HepG2 (cell line): ENCODE measurements around the gene GK. TPM values are rescaled to one million over a fixed set of nuclear protein-coding genes. Genes with fewer than 3 reads are reported as not detected.

ENCODE experiments used
- ATAC-seq: fragments of 200-7000 bp; cut with Tn5 transposase; 3 replicates; pipeline ENCODE4 v1.9.1; 2020; ENCODE audit warnings: mild to moderate bottlenecking, moderate library complexity
- BruUV-seq: library from RNA; stranded (reverse); fragments of 400-500 nt; replicated peaks from 2 replicates; lab custom pipeline; 2021; lab: Mats Ljungman, UMichigan
- CTCF ChIA-PET: fragments of 300-600 bp; formaldehyde crosslinking; extraction: SDS; loops from one replicate; lab custom pipeline; 2021; ENCODE audit warnings: low total read pairs, inconsistent platforms, low intra/inter-chr PET ratio; lab: Yijun Ruan, JAX
- POLR2A ChIA-PET: fragments of 350-600 bp; sonication (Branson Sonifier 250); formaldehyde crosslinking; loops from one replicate; lab custom pipeline; 2020; ENCODE audit warnings: antibody characterized with exemption, inconsistent platforms; lab: Yijun Ruan, JAX
- DNase-seq: peaks from one replicate; pipeline ENCODE4 v3.0.0-alpha.2; 2015; ENCODE audit warnings: low spot score
- FAIRE-seq: peaks from 3 replicates; lab custom pipeline; 2011; peaks lifted over from hg19 to GRCh38; lab: Jason Lieb, UNC
- H2AFZ ChIP-seq: one replicate; pipeline ENCODE4 v1.6.1; 2011; ENCODE audit warnings: low read length, inconsistent platforms
- H3K27ac ChIP-seq: fragments of 300-600 bp; 3 replicates; pipeline ENCODE4 v1.8.0; 2011; ENCODE audit warnings: mixed run types, mild to moderate bottlenecking, mixed read lengths, low read length, inconsistent platforms; ENCODE audit not compliant: insufficient read depth; ENCODE audit errors: extremely low read length
- H3K27me3 ChIP-seq, 2 experiments: fragments of 200-600 bp in 1 of 2; 2 replicates in 1 of 2; 3 replicates in 1 of 2; pipeline versions ENCODE4 v1.6.0 to v1.8.0; 2011; ENCODE audit warnings: low read length in 2 of 2, mild to moderate bottlenecking in 2 of 2, moderate library complexity in 2 of 2, inconsistent platforms in 1 of 2; ENCODE audit not compliant: insufficient read depth in 2 of 2, control insufficient read depth in 1 of 2
- H3K36me3 ChIP-seq, 2 experiments: fragments of 200-600 bp in 1 of 2; replicated peaks in 1 of 2; 2 replicates in 1 of 2; 3 replicates in 1 of 2; pipeline versions ENCODE4 v1.5.1 to v1.8.0; 2011; ENCODE audit warnings: low read length in 2 of 2, inconsistent platforms in 1 of 2; ENCODE audit not compliant: insufficient read depth in 2 of 2, control insufficient read depth in 1 of 2
- H3K4me1 ChIP-seq: 2 replicates; pipeline ENCODE4 v1.5.1; 2012; ENCODE audit warnings: low read length, inconsistent platforms; ENCODE audit not compliant: insufficient read depth
- H3K4me2 ChIP-seq: 2 replicates; pipeline ENCODE4 v1.6.0; 2011; ENCODE audit warnings: low read depth, low read length, inconsistent platforms
- H3K4me3 ChIP-seq, 3 experiments: fragments of 200-600 bp in 1 of 3; sonication (generic), shearing (Covaris generic) in 1 of 3; replicated peaks in 1 of 3; 2 replicates each; pipeline ENCODE4 v1.5.1; 2011 to 2016; ENCODE audit warnings: low read length in 3 of 3, inconsistent platforms in 2 of 3, low read depth in 2 of 3, mild to moderate bottlenecking in 2 of 3, control low read depth in 1 of 3, mixed read lengths in 1 of 3; ENCODE audit not compliant: insufficient read depth in 1 of 3
- H3K79me2 ChIP-seq: one replicate; pipeline ENCODE4 v1.6.1; 2011; ENCODE audit warnings: low read length, inconsistent platforms; ENCODE audit not compliant: insufficient read depth
- H3K9ac ChIP-seq: 2 replicates; pipeline ENCODE4 v1.6.0; 2011; ENCODE audit warnings: mild to moderate bottlenecking, low read depth, low read length, inconsistent platforms; ENCODE audit not compliant: insufficient read depth
- H3K9me3 ChIP-seq: 2 replicates; pipeline ENCODE4 v1.5.1; 2012; ENCODE audit warnings: mild to moderate bottlenecking, low read length
- H4K20me1 ChIP-seq: 2 replicates; pipeline ENCODE4 v1.6.0; 2011; ENCODE audit warnings: inconsistent platforms, mild to moderate bottlenecking, low read length, moderate library complexity; ENCODE audit not compliant: insufficient read depth
- ARHGAP35 ChIP-seq: sonication (generic); formaldehyde crosslinking; IDR thresholded peaks from 2 replicates; pipeline ENCODE4 v1.9.0; 2022; ENCODE audit warnings: mild to moderate bottlenecking, inconsistent platforms, moderate library complexity, missing genetic modification reagents, borderline replicate concordance
- ARNT2 ChIP-seq: sonication (generic); formaldehyde crosslinking; IDR thresholded peaks from 2 replicates; pipeline ENCODE4 v1.8.0; 2022; ENCODE audit warnings: mild to moderate bottlenecking, low read depth, missing genetic modification reagents, moderate library complexity
- BATF2 ChIP-seq: sonication (generic); formaldehyde crosslinking; IDR thresholded peaks from 2 replicates; pipeline ENCODE4 v1.8.0; 2022; ENCODE audit warnings: mild to moderate bottlenecking, missing genetic modification reagents, moderate library complexity
- DR1 ChIP-seq: sonication (generic); formaldehyde crosslinking; IDR thresholded peaks from 2 replicates; pipeline ENCODE4 v1.8.0; 2021; ENCODE audit warnings: mild to moderate bottlenecking, missing genetic modification reagents, inconsistent platforms
- GATA4 ChIP-seq: sonication (generic); IDR thresholded peaks from 2 replicates; pipeline ENCODE4 v1.6.1; 2016; ENCODE audit warnings: antibody characterized with exemption, low read depth, borderline replicate concordance
- HOXA7 ChIP-seq: sonication (generic); formaldehyde crosslinking; IDR thresholded peaks from 2 replicates; pipeline ENCODE4 v1.8.1; 2022; ENCODE audit warnings: mild to moderate bottlenecking, missing genetic modification reagents, moderate library complexity
- ISX ChIP-seq: sonication (generic); formaldehyde crosslinking; conservative IDR thresholded peaks from 2 replicates; pipeline ENCODE4 v1.5.0; 2020; ENCODE audit warnings: missing genetic modification reagents
- KLF15 ChIP-seq: sonication (generic); formaldehyde crosslinking; IDR thresholded peaks from 2 replicates; pipeline ENCODE4 v1.8.1; 2023; ENCODE audit warnings: borderline replicate concordance, mild to moderate bottlenecking, inconsistent platforms, missing genetic modification reagents, mixed read lengths
- MIER3 ChIP-seq: IDR thresholded peaks from 2 replicates; pipeline ENCODE4 v1.6.1; 2016; ENCODE audit warnings: missing compliant biosample characterization, borderline replicate concordance
- NONO ChIP-seq, 2 experiments: fragments of 450-650 bp in 1 of 2; sonication (generic) in 1 of 2; formaldehyde crosslinking in 1 of 2; IDR thresholded peaks in 1 of 2; conservative IDR thresholded peaks in 1 of 2; 2 replicates each; pipeline versions ENCODE4 v1.6.1 to v1.8.0; 2017 to 2022; ENCODE audit warnings: mild to moderate bottlenecking in 1 of 2, missing genetic modification reagents in 1 of 2, moderate library complexity in 1 of 2
- RAD51 ChIP-seq: fragments of 450-650 bp; IDR thresholded peaks from 2 replicates; pipeline ENCODE4 v1.6.1; 2016; ENCODE audit warnings: borderline replicate concordance
- RARG ChIP-seq: sonication (generic); formaldehyde crosslinking; IDR thresholded peaks from 2 replicates; pipeline ENCODE4 v1.4.0; 2020; ENCODE audit warnings: low read depth, mild to moderate bottlenecking, missing genetic modification reagents
- YY1 ChIP-seq: IDR thresholded peaks from 2 replicates; pipeline ENCODE4 v1.6.1; 2011; ENCODE audit warnings: low read length, low read depth, moderate library complexity, mild to moderate bottlenecking; ENCODE audit not compliant: insufficient read depth, insufficient replicate concordance
- ZFP41 ChIP-seq: sonication (generic); formaldehyde crosslinking; IDR thresholded peaks from 2 replicates; pipeline ENCODE4 v1.4.0; 2020; ENCODE audit warnings: mild to moderate bottlenecking, missing genetic modification reagents, borderline replicate concordance
- ZNF354B ChIP-seq: sonication (generic); formaldehyde crosslinking; IDR thresholded peaks from 2 replicates; pipeline ENCODE4 v1.8.0; 2022; ENCODE audit warnings: mild to moderate bottlenecking, missing genetic modification reagents
- ZNF639 ChIP-seq: conservative IDR thresholded peaks from 2 replicates; pipeline ENCODE4 v1.6.1; 2018; ENCODE audit warnings: missing genetic modification reagents
- ZNF788 ChIP-seq: sonication (generic); formaldehyde crosslinking; IDR thresholded peaks from 2 replicates; pipeline ENCODE4 v1.5.0; 2020; ENCODE audit warnings: mild to moderate bottlenecking, missing genetic modification reagents, borderline replicate concordance
- ZNF816 ChIP-seq: sonication (generic); formaldehyde crosslinking; IDR thresholded peaks from 2 replicates; pipeline ENCODE4 v1.8.0; 2022; ENCODE audit warnings: missing genetic modification reagents, mild to moderate bottlenecking, borderline replicate concordance
- ZNF878 ChIP-seq: sonication (generic); formaldehyde crosslinking; IDR thresholded peaks from 2 replicates; pipeline ENCODE4 v1.8.1; 2023; ENCODE audit warnings: mild to moderate bottlenecking, missing genetic modification reagents, moderate library complexity
- WGBS: methylation state at CpG from one replicate; pipeline ENCODE4 v1.1.6; 2017; ENCODE audit warnings: low lambda C conversion rate; 5-methylcytosine and 5-hydroxymethylcytosine counted together
- in situ Hi-C: cut with HindIII; loops from 2 replicates; pipeline ENCODE4 v1.10.0; 2017; ENCODE audit warnings: low pct_unique_long_range_greater_than_20kb; ENCODE audit not compliant: extremely low pct_ligation_motif_present
- intact Hi-C: fragments of 100-400 bp; cut with micrococcal nuclease; formaldehyde crosslinking; loops from one replicate; pipeline ENCODE4 v1.10.0; 2022; ENCODE audit not compliant: unreplicated experiment
- polyA plus RNA-seq, 8 experiments: library from polyadenylated mRNA; depleted of rRNA in 3 of 8; stranded (reverse) in 7 of 8; unstranded in 1 of 8; fragments of >200 nt; fragmentation: Illumina TruSeq in 4 of 8; extraction: Trizol in 4 of 8; gene quantifications; 2 replicates each; pipeline versions ENCODE4 v1.2.1 to v1.2.3, GENCODE V29; 2011 to 2016; ENCODE audit warnings: low read depth in 4 of 8, missing spikeins in 1 of 8, mixed read lengths in 1 of 8; ENCODE audit not compliant: insufficient read depth in 1 of 8
- total RNA-seq, 5 experiments: library from RNA; depleted of rRNA; stranded (reverse); fragments of >200 nt; fragmentation: Illumina TruSeq; extraction: Trizol; gene quantifications; 2 replicates each; pipeline ENCODE4 v1.2.3, GENCODE V29; 2016; ENCODE audit warnings: low read depth in 1 of 5
- TF ChIP-seq, protein P1 (sequence below): sonication (generic); formaldehyde crosslinking; IDR thresholded peaks from 2 replicates; pipeline ENCODE4 v1.9.0; 2022; ENCODE audit warnings: missing genetic modification reagents, mild to moderate bottlenecking, borderline replicate concordance

The GK gene
- total and polyA plus RNA-seq, 2 of the 13 experiments (the other 11 are each of a cell fraction or from before 2014, with no cell fraction given) = 64.2 to 265 TPM

GRCh38 chrX:30620125-30620524 is 33.1 kb upstream of the GK start:
- no peak overlapping the region for H3K4me2 ChIP-seq
- H4K20me1 ChIP-seq = no peaks in the 10 kb centered on the region
- FAIRE-seq (no peak), DNase-seq (no peak), ATAC-seq (no peak)
- no TSS peak for BruUV-seq
- intact Hi-C loops (no loop called here), in situ Hi-C loops (no loop called here)
- H3K79me2 ChIP-seq = no peaks in the 10 kb centered on the region
- no peak overlapping the region for H3K4me3 ChIP-seq
- H3K27me3 ChIP-seq = no peaks in the 10 kb centered on the region
- ChIA-PET POLR2A (no interaction called here), CTCF (no interaction called here)
- no peak for TF ChIP-seq ISX (CRISPR knock-in tag)
- TF ChIP-seq ARHGAP35 = no peak
- TF ChIP-seq NONO (IDR thresholded peaks at IDR 0.05) = no peak
- no peak for TF ChIP-seq NONO (CRISPR knock-in tag; conservative IDR thresholded peaks at IDR 0.05)
- TF ChIP-seq ZNF788 (CRISPR knock-in tag) = no peak
- TF ChIP-seq ARNT2 (CRISPR knock-in tag) = no peak
- TF ChIP-seq HOXA7 = no peak
- no peak for TF ChIP-seq ZNF354B
- TF ChIP-seq GATA4 = no peak
- TF ChIP-seq ZNF878 = no peak
- TF ChIP-seq RAD51 = no peak
- no peak for TF ChIP-seq RARG (CRISPR knock-in tag)
- TF ChIP-seq YY1 = no peak
- no peak for TF ChIP-seq KLF15 (CRISPR knock-in tag)
- TF ChIP-seq ZFP41 (CRISPR knock-in tag) = no peak
- no peak for TF ChIP-seq ZNF816
- no peak for TF ChIP-seq DR1 (CRISPR knock-in tag)
- TF ChIP-seq, protein P1, sequence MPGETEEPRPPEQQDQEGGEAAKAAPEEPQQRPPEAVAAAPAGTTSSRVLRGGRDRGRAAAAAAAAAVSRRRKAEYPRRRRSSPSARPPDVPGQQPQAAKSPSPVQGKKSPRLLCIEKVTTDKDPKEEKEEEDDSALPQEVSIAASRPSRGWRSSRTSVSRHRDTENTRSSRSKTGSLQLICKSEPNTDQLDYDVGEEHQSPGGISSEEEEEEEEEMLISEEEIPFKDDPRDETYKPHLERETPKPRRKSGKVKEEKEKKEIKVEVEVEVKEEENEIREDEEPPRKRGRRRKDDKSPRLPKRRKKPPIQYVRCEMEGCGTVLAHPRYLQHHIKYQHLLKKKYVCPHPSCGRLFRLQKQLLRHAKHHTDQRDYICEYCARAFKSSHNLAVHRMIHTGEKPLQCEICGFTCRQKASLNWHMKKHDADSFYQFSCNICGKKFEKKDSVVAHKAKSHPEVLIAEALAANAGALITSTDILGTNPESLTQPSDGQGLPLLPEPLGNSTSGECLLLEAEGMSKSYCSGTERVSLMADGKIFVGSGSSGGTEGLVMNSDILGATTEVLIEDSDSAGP (CRISPR knock-in tag) = no peak
- no peak for TF ChIP-seq ZNF639
- TF ChIP-seq MIER3 = no peak
- no peak for TF ChIP-seq BATF2 (CRISPR knock-in tag)
- H3K36me3 ChIP-seq = no peaks in the 10 kb centered on the region
- H3K27ac ChIP-seq = no peak overlapping the region
- H3K9ac ChIP-seq = no peak overlapping the region
- H3K9me3 ChIP-seq = peaks cover 7% of the 10 kb centered on the region; the same call in 1 of the 2 replicates
- H3K4me1 ChIP-seq = peaks cover 9% of the 10 kb centered on the region
- no peak overlapping the region for H2AFZ ChIP-seq
- WGBS = 100% methylated on average over 1 of the region's 3 CpGs
